ENCODE results near the gene GNAS-AS1.

GNAS-AS1 gene

GRCh38 chr20:58784321-58785074 lies 66.2 kb downstream of the GNAS-AS1 start:
- Histone ChIP-seq H3K9ac (ENCODE audit: low read length) (no peak overlapping the region), H3K4me3 (ENCODE audit: low read length) (no peak overlapping the region), H3K27me3 (replicated peaks; ENCODE audit: control insufficient read depth, insufficient read depth, low read length) (peaks cover 67% of the 10 kb centered on the region), H3K4me1 (ENCODE audit: control insufficient read depth, insufficient read depth, low read length) (no peaks in the 10 kb centered on the region), H3K36me3 (ENCODE audit: control insufficient read depth, insufficient read depth, low read length, severe bottlenecking) (no peaks in the 10 kb centered on the region), H3K9me3 (ENCODE audit: control insufficient read depth, low read length) (peaks cover 7% of the 10 kb centered on the region)
- DNase-seq (ENCODE audit: low read depth) = no peak

GRCh38 chr20:58783511-58784011 lies 67.1 kb downstream of the GNAS-AS1 start:
- H3K9ac ChIP-seq (ENCODE audit: low read length) = no peak overlapping the region
- no peak for DNase-seq (ENCODE audit: low read depth)
- H3K27me3 ChIP-seq (replicated peaks; ENCODE audit: control insufficient read depth, insufficient read depth, low read length) = peaks cover 67% of the 10 kb centered on the region
- no peaks in the 10 kb centered on the region for H3K4me1 ChIP-seq (ENCODE audit: control insufficient read depth, insufficient read depth, low read length)
- H3K4me3 ChIP-seq (ENCODE audit: low read length) = no peak overlapping the region
- no peaks in the 10 kb centered on the region for H3K36me3 ChIP-seq (ENCODE audit: control insufficient read depth, insufficient read depth, low read length, severe bottlenecking)
- H3K9me3 ChIP-seq (ENCODE audit: control insufficient read depth, low read length) = peaks cover 8% of the 10 kb centered on the region

- no peak for DNase-seq (ENCODE audit: low read depth)
- Histone ChIP-seq H3K9me3 (ENCODE audit: control insufficient read depth, low read length) (peaks cover 8% of the 10 kb centered on the region), H3K4me1 (ENCODE audit: control insufficient read depth, insufficient read depth, low read length) (no peaks in the 10 kb centered on the region), H3K27me3 (replicated peaks; ENCODE audit: control insufficient read depth, insufficient read depth, low read length) (peaks cover 60% of the 10 kb centered on the region), H3K36me3 (ENCODE audit: control insufficient read depth, insufficient read depth, low read length, severe bottlenecking) (no peaks in the 10 kb centered on the region), H3K4me3 (ENCODE audit: low read length) (no peak overlapping the region), H3K9ac (ENCODE audit: low read length) (no peak overlapping the region)
Observed at GRCh38 chr20:58781138-58781537, 69.6 kb downstream of the GNAS-AS1 start.

GRCh38 chr20:58778760-58779159 lies 71.9 kb downstream of the GNAS-AS1 start:
- H3K36me3 ChIP-seq (ENCODE audit: control insufficient read depth, insufficient read depth, low read length, severe bottlenecking) = no peaks in the 10 kb centered on the region
- peaks cover 50% of the 10 kb centered on the region for H3K27me3 ChIP-seq (replicated peaks; ENCODE audit: control insufficient read depth, insufficient read depth, low read length)
- DNase-seq (ENCODE audit: low read depth) = no peak
- peaks cover 8% of the 10 kb centered on the region for H3K9me3 ChIP-seq (ENCODE audit: control insufficient read depth, low read length)
- H3K9ac ChIP-seq (ENCODE audit: low read length) = no peak overlapping the region
- H3K4me1 ChIP-seq (ENCODE audit: control insufficient read depth, insufficient read depth, low read length) = no peaks in the 10 kb centered on the region
- H3K4me3 ChIP-seq (ENCODE audit: low read length) = no peak overlapping the region

- Histone ChIP-seq H3K36me3 (ENCODE audit: control insufficient read depth, insufficient read depth, low read length, severe bottlenecking) (no peaks in the 10 kb centered on the region), H3K4me3 (ENCODE audit: low read length) (no peak overlapping the region), H3K27me3 (replicated peaks; ENCODE audit: control insufficient read depth, insufficient read depth, low read length) (peaks cover 45% of the 10 kb centered on the region), H3K4me1 (ENCODE audit: control insufficient read depth, insufficient read depth, low read length) (no peaks in the 10 kb centered on the region), H3K9ac (ENCODE audit: low read length) (no peak overlapping the region), H3K9me3 (ENCODE audit: control insufficient read depth, low read length) (peaks cover 8% of the 10 kb centered on the region)
- no peak for DNase-seq (ENCODE audit: low read depth)
Observed at GRCh38 chr20:58777657-58778056, 73.0 kb downstream of the GNAS-AS1 start.

- DNase-seq (ENCODE audit: low read depth) = no peak
Observed at GRCh38 chr20:58776109-58776508, 74.6 kb downstream of the GNAS-AS1 start.

GRCh38 chr20:58775371-58775770 lies 75.3 kb downstream of the GNAS-AS1 start:
- H3K9me3 ChIP-seq (ENCODE audit: control insufficient read depth, low read length) = peaks cover 8% of the 10 kb centered on the region
- no peaks in the 10 kb centered on the region for H3K4me1 ChIP-seq (ENCODE audit: control insufficient read depth, insufficient read depth, low read length)
- no peak overlapping the region for H3K4me3 ChIP-seq (ENCODE audit: low read length)
- peaks cover 45% of the 10 kb centered on the region for H3K27me3 ChIP-seq (replicated peaks; ENCODE audit: control insufficient read depth, insufficient read depth, low read length)
- H3K36me3 ChIP-seq (ENCODE audit: control insufficient read depth, insufficient read depth, low read length, severe bottlenecking) = no peaks in the 10 kb centered on the region
- DNase-seq (ENCODE audit: low read depth) = no peak
- no peak overlapping the region for H3K9ac ChIP-seq (ENCODE audit: low read length)

More at GRCh38 chr20:58776109-58776508, 74.6 kb downstream of the GNAS-AS1 start:
- Histone ChIP-seq H3K9me3 (ENCODE audit: control insufficient read depth, low read length) (peaks cover 8% of the 10 kb centered on the region), H3K36me3 (ENCODE audit: control insufficient read depth, insufficient read depth, low read length, severe bottlenecking) (no peaks in the 10 kb centered on the region), H3K4me3 (ENCODE audit: low read length) (no peak overlapping the region), H3K9ac (ENCODE audit: low read length) (no peak overlapping the region), H3K4me1 (ENCODE audit: control insufficient read depth, insufficient read depth, low read length) (no peaks in the 10 kb centered on the region), H3K27me3 (replicated peaks; ENCODE audit: control insufficient read depth, insufficient read depth, low read length) (peaks cover 45% of the 10 kb centered on the region)

- Histone ChIP-seq H3K9me3 (ENCODE audit: control insufficient read depth, low read length) (peaks cover 4% of the 10 kb centered on the region), H3K9ac (ENCODE audit: low read length) (no peak overlapping the region), H3K4me3 (ENCODE audit: low read length) (no peak overlapping the region), H3K4me1 (ENCODE audit: control insufficient read depth, insufficient read depth, low read length) (no peaks in the 10 kb centered on the region), H3K27me3 (replicated peaks; ENCODE audit: control insufficient read depth, insufficient read depth, low read length) (peaks cover 42% of the 10 kb centered on the region), H3K36me3 (ENCODE audit: control insufficient read depth, insufficient read depth, low read length, severe bottlenecking) (no peaks in the 10 kb centered on the region)
- DNase-seq (ENCODE audit: low read depth) = no peak
Observed at GRCh38 chr20:58774667-58775263, 75.9 kb downstream of the GNAS-AS1 start.

- no peak for DNase-seq (ENCODE audit: low read depth)
- H3K4me1 ChIP-seq (ENCODE audit: control insufficient read depth, insufficient read depth, low read length) = no peaks in the 10 kb centered on the region
- no peak overlapping the region for H3K4me3 ChIP-seq (ENCODE audit: low read length)
- H3K36me3 ChIP-seq (ENCODE audit: control insufficient read depth, insufficient read depth, low read length, severe bottlenecking) = no peaks in the 10 kb centered on the region
- H3K9me3 ChIP-seq (ENCODE audit: control insufficient read depth, low read length) = no peaks in the 10 kb centered on the region
- no peak overlapping the region for H3K9ac ChIP-seq (ENCODE audit: low read length)
- H3K27me3 ChIP-seq (replicated peaks; ENCODE audit: control insufficient read depth, insufficient read depth, low read length) = peaks cover 39% of the 10 kb centered on the region
Observed at GRCh38 chr20:58774214-58774613, 76.5 kb downstream of the GNAS-AS1 start.

GRCh38 chr20:58772786-58773185 lies 77.9 kb downstream of the GNAS-AS1 start:
- no peak overlapping the region for H3K9ac ChIP-seq (ENCODE audit: low read length)
- no peaks in the 10 kb centered on the region for H3K36me3 ChIP-seq (ENCODE audit: control insufficient read depth, insufficient read depth, low read length, severe bottlenecking)
- no peaks in the 10 kb centered on the region for H3K4me1 ChIP-seq (ENCODE audit: control insufficient read depth, insufficient read depth, low read length)
- no peak for DNase-seq (ENCODE audit: low read depth)
- no peaks in the 10 kb centered on the region for H3K9me3 ChIP-seq (ENCODE audit: control insufficient read depth, low read length)
- peaks cover 40% of the 10 kb centered on the region for H3K27me3 ChIP-seq (replicated peaks; ENCODE audit: control insufficient read depth, insufficient read depth, low read length)
- no peak overlapping the region for H3K4me3 ChIP-seq (ENCODE audit: low read length)
